GM19193 (cell line): Measurements from ENCODE around the gene SEMA5B.

Experiments used
- POLR2A ChIP-seq: IDR thresholded peaks from 4 replicates; pipeline ENCODE4 v1.6.1; 2011; ENCODE audit not compliant: insufficient read depth, insufficient read length; ENCODE audit errors: extremely low read depth

Gene SEMA5B

GRCh38 chr3:123027292-123028232 is at the start of gene SEMA5B:
Gene SEMA5B, minus strand, starts transcription at chr3:123027763. Its CDS starts 66,500 bp downstream, at chr3:122961263.
- no peak for TF ChIP-seq POLR2A

- TF ChIP-seq POLR2A = no peak
These were observed 49.2 kb upstream of the SEMA5B start for GRCh38 chr3:123076496-123077418.

GRCh38 chr3:123076112-123076495 is 48.5 kb upstream of the SEMA5B start:
- no peak for TF ChIP-seq POLR2A

DNA sequence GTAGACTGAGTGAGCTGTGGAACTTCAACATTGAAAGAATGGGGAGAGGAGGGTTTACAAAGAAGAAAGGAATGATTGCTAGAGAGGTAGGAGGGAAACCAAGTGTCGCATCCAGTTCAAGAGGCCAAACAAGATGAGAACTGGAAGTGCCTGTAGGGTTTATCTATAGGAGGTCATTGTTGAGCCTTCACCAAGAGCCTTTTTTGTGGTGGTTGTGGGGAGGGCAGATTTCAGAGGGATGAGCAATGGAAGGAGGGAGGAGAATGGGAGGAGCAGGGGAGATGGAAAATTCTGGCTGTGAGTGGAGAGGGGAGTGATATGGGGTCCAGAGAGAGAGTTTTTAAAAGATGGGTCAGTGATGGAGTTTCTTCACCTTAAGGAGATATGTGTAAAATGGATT is 47.8 kb upstream of the SEMA5B start:
- no peak for TF ChIP-seq POLR2A

- no peak for TF ChIP-seq POLR2A
These were observed 45.0 kb upstream of the SEMA5B start for GRCh38 chr3:123072564-123072963.

GRCh38 chr3:123072152-123072551 is 44.6 kb upstream of the SEMA5B start:
- no peak for TF ChIP-seq POLR2A

GRCh38 chr3:123071581-123071980 is 44.0 kb upstream of the SEMA5B start:
- no peak for TF ChIP-seq POLR2A

DNA sequence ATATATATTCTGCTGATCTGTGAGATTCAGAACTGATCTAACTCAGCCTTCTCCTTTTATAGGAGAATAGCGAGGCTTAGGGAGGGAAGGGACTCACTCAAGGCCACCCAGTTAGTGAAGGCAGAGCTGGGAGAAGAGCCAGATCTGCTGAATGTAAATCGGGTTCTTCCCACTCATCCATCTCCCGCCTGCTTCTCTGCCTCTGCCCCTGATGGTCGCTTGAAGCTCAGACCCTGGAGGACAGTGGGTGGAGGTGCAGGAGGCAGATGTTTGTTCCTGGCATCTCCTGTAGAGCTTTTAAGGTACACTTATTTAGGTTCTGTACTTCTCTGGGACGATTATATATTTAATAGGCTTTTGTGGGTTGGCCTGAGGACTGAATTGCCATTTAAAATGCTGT is 43.6 kb upstream of the SEMA5B start:
- no peak for TF ChIP-seq POLR2A

- no peak for TF ChIP-seq POLR2A
These were observed 42.9 kb upstream of the SEMA5B start for GRCh38 chr3:123070510-123070909.

DNA sequence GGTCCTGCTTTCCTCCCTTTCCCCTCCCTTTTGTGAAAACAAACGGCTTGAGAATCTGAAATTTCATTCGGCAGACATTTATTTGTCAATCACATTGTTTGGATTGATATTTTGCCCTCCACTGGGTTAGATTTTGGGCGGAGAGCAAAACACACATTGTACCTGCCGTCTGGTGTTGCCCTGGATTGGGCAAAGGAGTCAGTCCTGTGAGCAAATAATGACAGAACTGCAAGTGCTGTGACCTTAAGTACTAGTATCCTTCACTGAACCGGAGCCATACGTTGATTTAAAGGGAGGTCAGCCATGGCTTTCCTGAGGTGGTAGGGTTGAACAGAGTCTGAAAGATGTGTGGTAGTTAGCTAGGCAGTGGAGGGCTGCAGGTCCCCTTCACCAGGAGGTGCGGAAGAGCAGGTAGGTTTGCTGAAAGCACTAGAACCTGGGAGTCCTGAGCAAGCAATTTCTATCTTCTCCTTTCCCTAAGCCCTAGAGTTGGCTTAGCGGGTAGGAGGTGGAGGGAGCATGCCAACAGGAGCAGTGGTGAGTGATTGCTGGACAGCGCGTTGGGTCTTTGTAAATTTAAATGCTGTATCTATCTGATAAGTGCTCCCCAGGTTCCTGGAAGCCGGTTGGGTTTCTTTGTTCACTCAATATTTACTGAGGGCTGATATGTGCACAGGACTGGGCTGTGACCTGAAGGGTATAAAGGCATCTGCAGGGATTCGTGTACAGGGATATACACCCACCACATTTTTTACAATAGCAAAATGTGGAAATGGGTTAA is 41.2 kb upstream of the SEMA5B start:
- no peak for TF ChIP-seq POLR2A

GRCh38 chr3:123067689-123068600 is 40.4 kb upstream of the SEMA5B start:
- no peak for TF ChIP-seq POLR2A

DNA sequence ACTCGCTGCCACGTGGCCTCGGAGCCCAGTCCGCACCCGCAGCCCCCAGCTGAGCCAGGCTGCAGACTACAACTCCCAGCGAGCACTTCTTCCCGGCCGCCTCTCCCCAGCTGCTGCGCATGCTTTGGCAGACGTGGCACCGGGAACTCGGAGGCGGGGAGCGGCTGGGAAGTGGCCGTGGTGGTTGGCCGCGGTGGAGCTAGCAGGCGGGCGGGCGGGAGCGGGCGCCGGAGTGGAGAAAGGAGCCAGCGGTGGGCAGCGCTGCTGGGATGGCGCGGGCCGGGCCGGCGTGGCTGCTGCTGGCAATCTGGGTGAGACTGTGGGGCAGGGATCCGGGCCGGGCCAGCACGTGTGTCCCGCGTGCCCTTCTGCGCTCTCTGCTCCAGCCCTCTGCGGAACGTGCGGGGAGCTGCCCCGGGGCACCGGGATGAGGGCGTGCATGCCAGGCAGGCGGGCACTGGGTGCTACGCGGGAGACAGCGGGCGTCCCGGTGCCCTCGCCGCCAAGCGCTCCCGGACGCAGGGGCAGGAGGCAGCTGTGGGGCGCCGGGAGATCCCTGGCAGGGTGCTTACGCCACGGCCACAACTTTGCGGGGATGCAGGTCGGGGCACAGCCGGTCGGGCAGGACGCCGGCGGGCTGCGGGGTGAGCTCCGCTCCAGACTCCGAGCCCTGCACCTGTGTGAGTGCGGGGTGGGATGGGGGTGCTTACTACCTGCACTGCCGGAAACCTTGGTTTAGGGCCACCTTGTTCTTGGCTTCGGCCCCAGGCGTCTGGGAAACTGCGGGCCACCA is 39.5 kb upstream of the SEMA5B start, which contains the start of gene PDIA5:
Gene PDIA5 (plus strand): TSS at position 130 of the 793 bp plus-strand sequence. CDS start 140 bp downstream, at position 270.
- peak; percentile 61 for TF ChIP-seq POLR2A

- TF ChIP-seq POLR2A = no peak
These were observed 39.0 kb upstream of the SEMA5B start for GRCh38 chr3:123066599-123066895.
